HL-60/S4 treated with phorbol 12-myristate 13-acetate at 8.2 ng/mL for 4 days and 3 days (cell line): Measurements from ENCODE around the gene FAM24A.

ENCODE experiments used
- in situ Hi-C: fragments of 300-500 bp; cut with MboI; formaldehyde crosslinking; loops from 2 replicates; pipeline ENCODE4 v1.15.0; 2022; ENCODE audit warnings: low sequenced_read_pairs

FAM24A gene

GRCh38 chr10:122930140-122930539 is 19.7 kb downstream of the FAM24A start:
- in situ Hi-C loops, result no loop called here

GRCh38 chr10:122931088-122931906 is 20.9 kb downstream of the FAM24A start:
- in situ Hi-C loops, result no loop called here

GRCh38 chr10:122939133-122939855 is 28.9 kb downstream of the FAM24A start:
- in situ Hi-C loops, result no loop called here

GRCh38 chr10:122939856-122940543 is 29.6 kb downstream of the FAM24A start:
- in situ Hi-C loops, result no loop called here

- in situ Hi-C loops, result no loop called here
Measured at GRCh38 chr10:122949296-122949695, 38.9 kb downstream of the FAM24A start.

- in situ Hi-C loops, result no loop called here
Measured at GRCh38 chr10:122953902-122954730, 43.7 kb downstream of the FAM24A start, which contains the start of gene C10orf88. TSS of gene C10orf88 (minus strand) at chr10:122954227. CDS start at chr10:122954178, 49 bp downstream.

- in situ Hi-C loops, result no loop called here
Measured at GRCh38 chr10:122954731-122955050, 44.3 kb downstream of the FAM24A start.

GRCh38 chr10:122955892-122956291 is 45.5 kb downstream of the FAM24A start:
- in situ Hi-C loops, result no loop called here

- in situ Hi-C loops, result no loop called here
Measured at GRCh38 chr10:122957474-122957873, 47.1 kb downstream of the FAM24A start.

GRCh38 chr10:122962405-122962804 is 52.0 kb downstream of the FAM24A start:
- in situ Hi-C loops, result no loop called here
